ENCODE data around the gene ADARB2.
"Not testable (repeated sequence)": the region's sequence is repeated elsewhere in the genome, so short reads cannot be mapped to it uniquely, and the experiment has no call there.

ADARB2 gene

DNA sequence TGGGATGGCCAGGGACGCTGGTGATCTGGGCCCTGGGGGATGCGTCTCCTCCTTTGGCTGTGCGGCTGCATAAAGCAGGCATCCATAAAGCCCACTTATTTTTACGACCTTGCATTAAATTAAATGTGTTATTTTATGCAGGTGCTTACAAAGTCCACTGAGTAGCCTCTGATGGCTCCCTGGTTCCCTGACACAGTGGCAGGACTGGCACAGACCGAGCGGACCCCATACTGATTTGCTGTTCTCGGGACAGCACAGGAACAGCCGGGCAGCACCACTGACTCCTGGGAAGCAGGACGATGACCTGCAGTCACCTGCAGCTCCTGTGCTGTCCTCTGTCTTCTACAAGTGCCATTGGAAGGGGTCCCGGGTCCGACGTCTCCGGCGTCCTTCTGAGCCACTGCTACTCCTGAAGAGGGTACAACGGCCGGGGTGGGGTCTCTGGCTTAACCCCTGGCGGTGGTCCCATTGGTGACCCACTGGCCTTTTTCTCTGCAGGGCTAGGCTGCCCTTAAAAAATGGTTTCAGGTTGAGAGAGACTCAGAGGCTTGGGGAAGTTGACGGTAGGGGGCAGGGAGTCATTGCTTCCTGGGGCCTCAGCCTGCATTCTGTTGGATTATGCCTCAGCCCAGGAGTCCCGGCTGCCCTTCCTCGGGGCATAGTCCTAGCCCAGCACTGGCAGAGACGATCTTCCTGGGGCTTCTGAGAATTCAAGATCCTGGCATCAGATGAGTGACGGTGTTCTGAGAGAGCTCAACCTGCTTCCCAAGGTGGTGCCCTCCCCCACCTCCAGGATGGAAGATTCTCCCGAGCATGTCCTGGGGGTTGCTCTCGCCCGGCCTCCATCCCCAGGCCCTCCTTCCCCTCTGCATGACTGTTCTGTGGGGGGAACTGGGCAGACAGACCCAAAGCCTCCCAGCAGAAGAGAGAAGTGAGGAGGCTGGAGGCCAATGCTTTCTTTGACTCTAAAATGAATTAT is 330.1 kb downstream of the ADARB2 start:
- no peak for DNase-seq (ENCODE audit: low read depth)

DNA sequence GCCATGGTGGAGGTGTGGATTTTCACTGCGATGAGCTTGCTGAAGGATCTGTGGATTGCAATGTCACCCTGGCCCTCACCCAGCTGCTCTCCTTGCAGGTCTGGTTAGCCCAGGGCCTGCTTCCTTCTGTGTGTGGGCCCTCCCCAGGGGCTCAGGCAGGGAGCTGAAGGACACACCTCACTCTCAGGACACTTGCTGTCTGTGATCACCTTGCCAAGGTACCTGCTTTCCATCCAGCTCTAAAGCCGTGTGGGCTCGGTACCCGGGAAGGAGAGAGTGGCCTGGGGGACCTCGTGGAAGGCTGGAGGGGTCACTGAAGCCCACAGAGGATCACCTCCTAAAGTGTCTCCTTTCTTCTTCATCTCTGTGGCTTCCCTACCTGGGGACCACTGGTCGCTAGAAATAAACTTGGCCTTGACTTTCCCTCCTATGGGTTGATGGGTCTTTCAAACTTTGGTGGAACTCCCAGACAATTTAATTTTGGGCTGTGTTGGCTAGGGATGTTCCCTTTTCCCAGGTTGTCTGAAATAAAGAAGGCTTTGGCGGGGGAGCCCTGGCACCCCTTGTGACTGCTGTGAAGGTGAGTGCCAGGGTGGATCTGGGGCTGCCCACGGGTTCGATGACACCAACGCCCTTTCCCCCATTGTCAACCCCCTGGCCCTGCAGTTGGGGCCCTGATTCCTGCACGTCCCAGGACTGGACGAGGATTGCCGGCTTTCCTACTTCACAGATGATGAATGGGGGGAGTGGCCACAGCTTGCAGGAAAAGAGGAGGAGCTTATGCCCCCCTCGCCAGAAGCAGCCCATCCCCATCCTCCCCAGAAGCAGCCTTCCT is 331.0 kb downstream of the ADARB2 start:
- no peak for DNase-seq (ENCODE audit: low read depth)

- no peak for DNase-seq (ENCODE audit: low read depth)
Measured at GRCh38 chr10:1404323-1405260, 332.7 kb downstream of the ADARB2 start.

- DNase-seq (ENCODE audit: low read depth) = no peak
Measured at GRCh38 chr10:1403508-1404322, 333.6 kb downstream of the ADARB2 start.

GRCh38 chr10:1402816-1403507 is 334.4 kb downstream of the ADARB2 start:
- DNase-seq (ENCODE audit: low read depth) = no peak

DNA sequence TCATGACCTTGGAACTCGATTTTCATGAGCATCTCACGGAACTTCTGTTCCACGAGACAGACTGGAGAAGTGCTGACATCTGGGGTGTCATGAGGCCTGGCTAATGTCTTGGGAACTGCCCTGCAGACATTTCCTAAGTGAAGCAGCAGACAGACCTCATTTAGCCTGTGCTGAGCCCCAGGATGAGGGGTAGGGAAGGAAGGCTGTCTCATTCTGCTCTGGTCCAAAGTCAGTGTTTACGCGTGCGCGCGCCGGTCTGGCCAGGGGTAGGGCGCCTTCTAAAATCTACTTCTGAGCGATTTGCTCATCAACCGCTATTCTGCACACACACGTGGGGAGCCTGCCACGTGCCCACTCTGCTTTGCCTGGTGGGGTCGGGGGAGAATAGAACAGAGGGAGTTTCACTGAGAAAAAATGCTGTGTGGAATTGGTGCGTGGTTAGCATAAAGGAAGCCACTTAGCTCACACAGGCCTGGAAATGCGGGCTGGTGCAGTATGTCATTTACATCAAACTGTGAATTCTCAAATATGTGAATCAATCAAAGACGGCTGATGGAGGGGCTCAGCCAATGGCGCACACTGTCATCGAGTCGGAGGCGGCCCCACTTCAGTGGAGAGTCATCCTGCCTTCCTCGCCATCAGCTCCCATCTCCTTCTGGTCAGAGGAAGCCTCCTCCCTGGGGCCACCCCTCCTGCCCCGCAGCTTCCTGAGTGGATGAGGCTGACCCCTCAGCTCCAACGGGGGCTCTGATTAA is 335.1 kb downstream of the ADARB2 start:
- DNase-seq (ENCODE audit: low read depth) = no peak

DNA sequence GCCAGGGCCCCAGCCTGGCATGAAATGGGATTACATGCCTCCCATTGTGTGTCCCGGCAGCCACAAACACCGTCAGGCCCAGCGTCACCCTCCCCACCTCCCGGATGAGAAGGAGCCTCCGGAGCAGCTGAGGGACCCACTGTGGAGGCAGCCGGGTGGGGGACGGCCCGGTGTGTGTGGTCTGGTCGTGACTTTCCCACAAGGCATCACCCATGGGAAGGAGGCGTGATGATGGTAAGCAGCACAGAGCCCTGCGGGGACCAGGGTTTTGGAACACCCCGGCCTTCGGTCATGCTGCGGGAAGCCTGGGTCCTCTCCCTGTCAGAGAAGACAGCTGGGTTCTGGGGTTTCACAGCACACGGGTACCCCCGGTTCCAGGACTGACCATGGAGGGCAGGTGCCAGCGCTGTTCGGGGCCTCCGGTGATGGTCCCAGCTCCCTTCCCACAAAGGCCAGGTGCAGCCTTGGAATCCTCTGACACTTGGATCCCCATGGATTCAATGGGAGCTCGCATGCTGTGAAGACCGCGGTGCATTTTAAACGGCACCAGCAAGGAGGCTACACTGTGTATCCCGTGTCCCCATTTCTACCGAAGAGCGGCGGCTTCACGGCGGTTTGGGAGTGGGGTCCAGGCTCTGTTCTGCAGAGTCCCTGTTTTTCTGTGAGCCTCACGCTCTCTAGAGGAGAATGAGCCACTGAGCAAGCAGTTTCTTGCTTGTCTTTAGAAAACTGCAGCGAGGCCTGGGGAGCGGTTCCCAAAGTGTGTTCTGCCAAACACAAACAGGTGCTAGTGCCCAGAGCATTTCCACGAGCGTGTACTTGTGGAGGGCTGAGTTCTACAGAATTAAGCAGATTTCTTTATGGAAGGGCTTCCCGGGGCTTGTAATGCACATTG is 336.0 kb downstream of the ADARB2 start:
- DNase-seq (ENCODE audit: low read depth) = no peak

GRCh38 chr10:1400101-1401070 is 336.9 kb downstream of the ADARB2 start:
- no peak for DNase-seq (ENCODE audit: low read depth)

DNA sequence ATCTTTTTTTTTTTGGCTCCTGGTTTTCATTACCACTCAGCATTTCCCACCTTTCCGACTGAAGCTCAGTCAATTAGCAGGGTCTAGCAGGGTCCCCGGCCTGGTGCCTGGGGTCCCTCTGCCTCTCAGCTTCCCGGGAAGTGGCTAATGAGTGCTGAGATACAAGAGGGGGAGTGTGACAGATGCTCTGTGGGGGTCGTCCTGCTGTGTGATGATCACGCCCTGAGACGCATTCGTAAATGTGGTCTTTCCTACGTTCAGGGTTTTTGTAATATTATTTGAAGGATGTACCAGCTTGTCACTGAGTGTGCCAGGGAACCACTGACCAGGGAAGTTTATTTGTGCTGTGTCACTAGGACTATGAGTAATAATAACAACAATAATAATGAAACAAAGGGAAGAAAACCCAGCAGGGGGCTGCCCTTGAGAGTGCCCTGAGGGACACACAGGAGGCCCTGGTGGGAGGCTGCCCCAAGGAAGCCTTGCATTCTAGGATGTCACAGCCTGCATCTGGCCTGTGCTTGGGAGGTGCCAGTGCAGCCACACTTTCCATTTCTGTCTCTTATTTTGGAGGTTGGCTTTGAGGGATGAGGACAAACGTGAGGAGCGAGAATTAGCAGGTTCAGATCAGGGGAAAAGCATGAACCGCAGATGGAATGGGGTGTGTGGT is 337.8 kb downstream of the ADARB2 start:
- DNase-seq (ENCODE audit: low read depth) = no peak

- DNase-seq (ENCODE audit: low read depth) = no peak
Measured at GRCh38 chr10:1398626-1399410, 338.5 kb downstream of the ADARB2 start.

- DNase-seq (ENCODE audit: low read depth) = not testable (repeated sequence)
Measured at GRCh38 chr10:1398116-1398515, 339.2 kb downstream of the ADARB2 start.

GRCh38 chr10:1396297-1396635 is 341.1 kb downstream of the ADARB2 start:
- DNase-seq (ENCODE audit: low read depth) = no peak

- DNase-seq (ENCODE audit: low read depth) = no peak
Measured at GRCh38 chr10:1395481-1396296, 341.6 kb downstream of the ADARB2 start.

- no peak for DNase-seq (ENCODE audit: low read depth)
Measured at GRCh38 chr10:1395025-1395480, 342.3 kb downstream of the ADARB2 start.

All from activated gamma-delta T cell treated with anti-CD3 and anti-CD28 coated beads, Interleukin-2, amount 50 U/mL, for 16 hours (primary cell).